ENCODE data around the gene LRIG1.

LRIG1 gene

DNA sequence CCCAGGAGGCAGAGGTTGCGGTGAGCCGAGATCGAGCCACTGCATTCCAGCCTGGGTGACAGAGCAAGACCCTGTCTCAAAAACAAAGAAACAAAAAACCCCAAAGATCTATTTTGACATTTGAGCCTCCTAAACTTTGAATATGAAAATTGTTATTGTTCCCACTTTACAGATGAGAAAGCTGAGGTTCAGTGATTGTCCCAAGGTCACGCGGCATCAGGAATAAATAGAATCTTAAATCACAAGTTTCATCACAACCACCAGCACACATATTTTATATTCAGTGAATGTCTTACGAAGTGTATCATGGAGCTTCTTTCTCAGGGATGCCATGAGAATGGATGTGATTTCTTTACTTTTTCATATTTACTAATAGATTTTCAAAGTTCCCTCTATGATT is 5.3 kb upstream of the LRIG1 start:
- no peak for TF ChIP-seq SPI1 (IDR thresholded peaks at IDR 0.05; ENCODE audit: borderline replicate concordance, low read depth)
- TF ChIP-seq GABPA (IDR thresholded peaks at IDR 0.05; ENCODE audit: low read depth): no peak
- TF ChIP-seq POLR2AphosphoS5 (IDR thresholded peaks at IDR 0.05; ENCODE audit: low read depth): no peak
- TF ChIP-seq, protein P1, sequence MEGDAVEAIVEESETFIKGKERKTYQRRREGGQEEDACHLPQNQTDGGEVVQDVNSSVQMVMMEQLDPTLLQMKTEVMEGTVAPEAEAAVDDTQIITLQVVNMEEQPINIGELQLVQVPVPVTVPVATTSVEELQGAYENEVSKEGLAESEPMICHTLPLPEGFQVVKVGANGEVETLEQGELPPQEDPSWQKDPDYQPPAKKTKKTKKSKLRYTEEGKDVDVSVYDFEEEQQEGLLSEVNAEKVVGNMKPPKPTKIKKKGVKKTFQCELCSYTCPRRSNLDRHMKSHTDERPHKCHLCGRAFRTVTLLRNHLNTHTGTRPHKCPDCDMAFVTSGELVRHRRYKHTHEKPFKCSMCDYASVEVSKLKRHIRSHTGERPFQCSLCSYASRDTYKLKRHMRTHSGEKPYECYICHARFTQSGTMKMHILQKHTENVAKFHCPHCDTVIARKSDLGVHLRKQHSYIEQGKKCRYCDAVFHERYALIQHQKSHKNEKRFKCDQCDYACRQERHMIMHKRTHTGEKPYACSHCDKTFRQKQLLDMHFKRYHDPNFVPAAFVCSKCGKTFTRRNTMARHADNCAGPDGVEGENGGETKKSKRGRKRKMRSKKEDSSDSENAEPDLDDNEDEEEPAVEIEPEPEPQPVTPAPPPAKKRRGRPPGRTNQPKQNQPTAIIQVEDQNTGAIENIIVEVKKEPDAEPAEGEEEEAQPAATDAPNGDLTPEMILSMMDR (IDR thresholded peaks at IDR 0.05; ENCODE audit: insufficient read depth, low read length): no peak
- DNase-seq (ENCODE audit: low read depth in 1 of 2, low spot score in 1 of 2): no peak
- H3K4me3 ChIP-seq (replicated peaks; ENCODE audit: insufficient read depth, low read length): no peak overlapping the region
- no peak overlapping the region for H3K27ac ChIP-seq (replicated peaks)
- peaks cover 16% of the 10 kb centered on the region for H3K27me3 ChIP-seq (ENCODE audit: insufficient read depth, poor library complexity, severe bottlenecking)

DNA sequence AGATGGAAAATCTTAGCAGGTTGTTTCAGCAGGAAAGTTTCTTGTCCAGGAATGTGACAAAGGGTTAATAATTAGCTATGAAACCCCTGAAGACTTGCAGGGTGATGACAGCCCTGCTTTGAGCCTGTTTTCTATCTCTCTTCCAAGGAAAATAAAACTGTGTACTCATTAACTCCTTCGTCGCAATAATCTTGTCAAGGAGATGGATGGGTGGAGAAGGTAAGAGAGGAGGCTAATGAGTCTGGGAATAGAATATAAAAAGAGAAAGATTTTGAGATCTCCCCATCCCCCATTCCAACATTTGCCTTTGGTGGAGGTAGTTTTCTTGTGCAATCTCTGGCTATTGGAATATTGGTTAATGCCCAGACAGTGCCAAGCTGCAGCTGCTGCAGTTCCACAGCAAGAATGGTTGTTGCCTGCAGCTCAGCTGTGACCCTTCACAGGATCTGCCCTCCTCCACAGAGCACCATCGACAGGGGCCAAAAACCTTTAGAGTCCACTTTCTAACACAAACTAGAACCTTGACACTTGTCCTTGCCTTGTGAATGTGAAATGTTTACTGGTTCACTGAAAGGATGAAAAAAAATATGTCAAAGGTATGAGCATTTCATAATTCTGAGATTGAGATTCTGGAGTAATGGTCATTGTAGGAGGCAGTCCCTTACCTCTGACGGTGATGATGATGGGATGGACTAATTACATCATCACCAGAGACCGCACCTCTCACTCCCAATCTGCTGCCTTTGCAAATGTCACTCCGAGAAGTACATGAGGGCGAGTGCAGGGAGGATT is 4.2 kb upstream of the LRIG1 start:
- no peak overlapping the region for H3K4me3 ChIP-seq (replicated peaks; ENCODE audit: insufficient read depth, low read length)
- no peak overlapping the region for H3K27ac ChIP-seq (replicated peaks)
- no peak for TF ChIP-seq SPI1 (IDR thresholded peaks at IDR 0.05; ENCODE audit: borderline replicate concordance, low read depth)
- no peak for TF ChIP-seq POLR2AphosphoS5 (IDR thresholded peaks at IDR 0.05; ENCODE audit: low read depth)
- DNase-seq (ENCODE audit: low read depth in 1 of 2, low spot score in 1 of 2): no peak
- peaks cover 18% of the 10 kb centered on the region for H3K27me3 ChIP-seq (ENCODE audit: insufficient read depth, poor library complexity, severe bottlenecking)

DNA sequence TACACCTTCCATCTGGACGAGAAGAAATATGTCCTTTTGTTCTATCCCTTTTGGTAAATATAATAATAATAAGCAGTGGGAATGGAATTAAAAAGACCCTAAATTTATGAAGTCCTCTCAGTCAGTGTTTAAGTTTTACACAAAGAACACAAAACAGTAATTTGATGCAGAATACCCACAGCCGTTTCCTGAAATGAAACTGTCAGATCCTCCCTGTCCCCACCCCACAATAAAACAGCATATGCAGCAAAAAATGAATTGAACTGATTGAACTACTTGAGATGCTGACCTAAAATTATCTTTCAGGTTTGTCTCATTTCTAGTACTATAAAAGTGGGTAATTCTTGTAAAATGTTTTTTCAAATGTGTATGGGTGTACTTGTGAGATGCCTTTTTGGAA is 2.2 kb upstream of the LRIG1 start:
- no peak for DNase-seq (ENCODE audit: low read depth in 1 of 2, low spot score in 1 of 2)
- H3K4me3 ChIP-seq (replicated peaks; ENCODE audit: insufficient read depth, low read length): no peak overlapping the region
- H3K27me3 ChIP-seq (ENCODE audit: insufficient read depth, poor library complexity, severe bottlenecking): peaks cover 26% of the 10 kb centered on the region
- no peak overlapping the region for H3K27ac ChIP-seq (replicated peaks)
- TF ChIP-seq, protein P1 (IDR thresholded peaks at IDR 0.05; ENCODE audit: insufficient read depth, low read length): no peak
- TF ChIP-seq GABPA (IDR thresholded peaks at IDR 0.05; ENCODE audit: low read depth) (no peak), POLR2AphosphoS5 (IDR thresholded peaks at IDR 0.05; ENCODE audit: low read depth) (no peak), SPI1 (IDR thresholded peaks at IDR 0.05; ENCODE audit: borderline replicate concordance, low read depth) (no peak)
- TF ChIP-seq, protein P2, sequence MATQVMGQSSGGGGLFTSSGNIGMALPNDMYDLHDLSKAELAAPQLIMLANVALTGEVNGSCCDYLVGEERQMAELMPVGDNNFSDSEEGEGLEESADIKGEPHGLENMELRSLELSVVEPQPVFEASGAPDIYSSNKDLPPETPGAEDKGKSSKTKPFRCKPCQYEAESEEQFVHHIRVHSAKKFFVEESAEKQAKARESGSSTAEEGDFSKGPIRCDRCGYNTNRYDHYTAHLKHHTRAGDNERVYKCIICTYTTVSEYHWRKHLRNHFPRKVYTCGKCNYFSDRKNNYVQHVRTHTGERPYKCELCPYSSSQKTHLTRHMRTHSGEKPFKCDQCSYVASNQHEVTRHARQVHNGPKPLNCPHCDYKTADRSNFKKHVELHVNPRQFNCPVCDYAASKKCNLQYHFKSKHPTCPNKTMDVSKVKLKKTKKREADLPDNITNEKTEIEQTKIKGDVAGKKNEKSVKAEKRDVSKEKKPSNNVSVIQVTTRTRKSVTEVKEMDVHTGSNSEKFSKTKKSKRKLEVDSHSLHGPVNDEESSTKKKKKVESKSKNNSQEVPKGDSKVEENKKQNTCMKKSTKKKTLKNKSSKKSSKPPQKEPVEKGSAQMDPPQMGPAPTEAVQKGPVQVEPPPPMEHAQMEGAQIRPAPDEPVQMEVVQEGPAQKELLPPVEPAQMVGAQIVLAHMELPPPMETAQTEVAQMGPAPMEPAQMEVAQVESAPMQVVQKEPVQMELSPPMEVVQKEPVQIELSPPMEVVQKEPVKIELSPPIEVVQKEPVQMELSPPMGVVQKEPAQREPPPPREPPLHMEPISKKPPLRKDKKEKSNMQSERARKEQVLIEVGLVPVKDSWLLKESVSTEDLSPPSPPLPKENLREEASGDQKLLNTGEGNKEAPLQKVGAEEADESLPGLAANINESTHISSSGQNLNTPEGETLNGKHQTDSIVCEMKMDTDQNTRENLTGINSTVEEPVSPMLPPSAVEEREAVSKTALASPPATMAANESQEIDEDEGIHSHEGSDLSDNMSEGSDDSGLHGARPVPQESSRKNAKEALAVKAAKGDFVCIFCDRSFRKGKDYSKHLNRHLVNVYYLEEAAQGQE (IDR thresholded peaks at IDR 0.05; ENCODE audit: insufficient replicate concordance, low read depth): no peak

DNA sequence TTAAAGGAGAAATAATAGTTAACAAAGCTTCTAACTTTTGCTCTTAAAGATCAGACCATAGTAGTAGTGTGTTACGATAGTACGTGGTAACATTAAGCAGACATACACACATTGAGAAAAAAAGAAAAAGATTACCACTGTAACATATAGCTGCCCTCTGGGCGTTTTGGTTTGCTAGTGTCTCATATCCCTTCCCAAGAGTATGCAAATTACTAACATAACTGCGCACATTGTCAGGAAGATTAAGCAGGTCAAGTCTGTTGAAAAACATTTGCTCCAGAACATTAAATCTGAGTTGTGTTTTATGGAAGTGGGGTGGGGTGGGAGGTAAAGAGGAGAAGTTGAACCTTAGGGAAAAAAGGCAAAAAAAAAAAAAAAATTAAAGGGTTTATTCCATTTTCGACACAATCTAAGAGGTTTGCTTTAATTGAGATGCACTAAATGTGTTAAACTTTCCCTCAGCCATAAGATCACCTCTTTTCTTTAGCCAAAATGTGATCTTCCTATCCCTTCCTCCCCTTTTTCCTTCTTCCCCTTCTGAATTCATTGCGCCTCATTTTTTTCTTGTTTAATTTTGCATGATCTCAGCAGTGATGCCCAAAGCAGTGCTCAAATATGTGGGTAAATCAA is 1.5 kb upstream of the LRIG1 start:
- TF ChIP-seq SPI1 (IDR thresholded peaks at IDR 0.05; ENCODE audit: borderline replicate concordance, low read depth) (no peak), POLR2AphosphoS5 (IDR thresholded peaks at IDR 0.05; ENCODE audit: low read depth) (no peak), GABPA (IDR thresholded peaks at IDR 0.05; ENCODE audit: low read depth) (no peak)
- TF ChIP-seq, protein P1 (IDR thresholded peaks at IDR 0.05; ENCODE audit: insufficient read depth, low read length): no peak
- TF ChIP-seq, protein P2 (IDR thresholded peaks at IDR 0.05; ENCODE audit: insufficient replicate concordance, low read depth): no peak

More for the DNA sequence above, 1.5 kb upstream of the LRIG1 start:
- Histone ChIP-seq H3K27ac (replicated peaks) (no peak overlapping the region), H3K4me3 (replicated peaks; ENCODE audit: insufficient read depth, low read length) (no peak overlapping the region), H3K27me3 (ENCODE audit: insufficient read depth, poor library complexity, severe bottlenecking) (peaks cover 26% of the 10 kb centered on the region)
- DNase-seq (ENCODE audit: low read depth in 1 of 2, low spot score in 1 of 2): no peak
